ENCODE measurements around the gene COL28A1.

Gene COL28A1

GRCh38 chr7:7516156-7516555, 19.5 kb downstream of the COL28A1 start:
- H3K4me3 ChIP-seq (ENCODE audit: low read depth, low read length) = no peak overlapping the region
- TF ChIP-seq, protein P1, sequence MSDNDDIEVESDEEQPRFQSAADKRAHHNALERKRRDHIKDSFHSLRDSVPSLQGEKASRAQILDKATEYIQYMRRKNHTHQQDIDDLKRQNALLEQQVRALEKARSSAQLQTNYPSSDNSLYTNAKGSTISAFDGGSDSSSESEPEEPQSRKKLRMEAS (IDR thresholded peaks at IDR 0.05; ENCODE audit: low read depth, low read length) = no peak
- TF ChIP-seq CTCF (IDR thresholded peaks at IDR 0.05; ENCODE audit: low read depth, low read length) (no peak), POLR2A (IDR thresholded peaks at IDR 0.05; ENCODE audit: extremely low read depth, insufficient read length) (no peak), MYC (IDR thresholded peaks at IDR 0.05; ENCODE audit: low read depth, low read length) (no peak)
- no peak for DNase-seq (ENCODE audit: low read depth)

GRCh38 chr7:7512861-7513597, 22.6 kb downstream of the COL28A1 start:
- no peak overlapping the region for H3K4me3 ChIP-seq (ENCODE audit: low read depth, low read length)
- TF ChIP-seq, protein P1 (IDR thresholded peaks at IDR 0.05; ENCODE audit: low read depth, low read length) = no peak
- no peak for TF ChIP-seq MYC (IDR thresholded peaks at IDR 0.05; ENCODE audit: low read depth, low read length)
- no peak for TF ChIP-seq POLR2A (IDR thresholded peaks at IDR 0.05; ENCODE audit: extremely low read depth, insufficient read length)
- TF ChIP-seq CTCF (IDR thresholded peaks at IDR 0.05; ENCODE audit: low read depth, low read length) = no peak
- no peak for DNase-seq (ENCODE audit: low read depth)

GRCh38 chr7:7510794-7511193, 24.9 kb downstream of the COL28A1 start:
- no peak overlapping the region for H3K4me3 ChIP-seq (ENCODE audit: low read depth, low read length)
- no peak for DNase-seq (ENCODE audit: low read depth)
- TF ChIP-seq POLR2A (IDR thresholded peaks at IDR 0.05; ENCODE audit: extremely low read depth, insufficient read length) (no peak), MYC (IDR thresholded peaks at IDR 0.05; ENCODE audit: low read depth, low read length) (no peak), CTCF (IDR thresholded peaks at IDR 0.05; ENCODE audit: low read depth, low read length) (no peak)
- TF ChIP-seq, protein P1 (IDR thresholded peaks at IDR 0.05; ENCODE audit: low read depth, low read length) = no peak

DNA sequence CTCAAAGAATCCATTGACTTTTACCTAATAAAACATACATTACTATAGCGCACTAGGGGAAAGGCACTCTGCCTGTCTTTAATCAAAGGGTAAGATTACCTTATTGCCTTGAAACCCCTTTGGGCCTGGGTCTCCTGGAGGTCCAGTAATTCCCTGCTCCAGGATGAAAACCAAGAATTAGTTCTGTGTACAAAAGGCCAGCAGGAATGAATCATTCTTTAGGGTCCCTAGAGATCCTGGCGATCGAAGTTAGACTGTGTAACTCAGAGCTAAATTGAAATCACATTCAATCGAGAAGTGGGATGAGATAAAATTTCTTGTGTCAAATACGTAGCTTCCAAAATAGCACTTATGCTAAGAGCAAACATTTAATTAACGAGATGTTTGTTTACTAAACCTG, 29.8 kb downstream of the COL28A1 start:
- TF ChIP-seq CTCF (IDR thresholded peaks at IDR 0.05; ENCODE audit: low read depth, low read length) (no peak), POLR2A (IDR thresholded peaks at IDR 0.05; ENCODE audit: extremely low read depth, insufficient read length) (no peak), MYC (IDR thresholded peaks at IDR 0.05; ENCODE audit: low read depth, low read length) (no peak)
- TF ChIP-seq, protein P1 (IDR thresholded peaks at IDR 0.05; ENCODE audit: low read depth, low read length) = no peak
- no peak overlapping the region for H3K4me3 ChIP-seq (ENCODE audit: low read depth, low read length)

DNA sequence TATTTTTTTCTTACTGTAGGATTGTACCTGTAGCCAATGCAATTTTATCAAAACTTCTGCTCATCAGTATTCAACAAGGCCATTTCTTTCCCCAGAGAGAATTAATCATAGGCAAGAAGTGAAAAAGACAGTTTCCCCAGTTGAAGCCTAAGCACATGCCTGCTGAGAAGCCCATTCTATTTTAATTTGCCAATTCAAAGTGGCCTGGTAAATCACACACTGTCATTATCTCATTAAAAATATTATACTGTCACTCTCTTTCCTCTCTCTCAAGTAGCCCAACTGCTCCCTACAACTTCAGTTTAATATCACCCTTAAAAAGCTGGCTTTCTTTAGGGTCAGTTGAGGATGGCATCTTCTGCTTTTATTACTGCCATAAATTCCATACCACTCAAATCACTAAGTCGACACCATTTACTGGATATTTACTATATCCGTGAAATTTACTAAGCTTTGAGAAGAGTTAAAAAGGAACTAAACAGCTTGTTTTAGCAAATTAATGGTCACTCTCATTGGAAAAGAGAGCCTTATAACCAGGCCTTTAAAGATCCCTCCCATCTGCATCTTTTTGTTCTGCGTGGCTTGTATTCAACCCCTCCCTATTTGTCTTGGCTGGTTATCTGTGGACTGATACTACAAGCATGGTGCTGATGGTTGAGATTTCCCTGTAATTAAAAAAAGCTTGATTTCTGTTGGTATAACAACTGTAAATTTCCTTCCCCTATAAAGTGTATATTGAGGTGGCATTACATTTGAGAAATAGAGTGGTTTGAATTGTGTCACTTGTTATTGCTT, 30.6 kb downstream of the COL28A1 start:
- TF ChIP-seq, protein P1 (IDR thresholded peaks at IDR 0.05; ENCODE audit: low read depth, low read length) = no peak
- TF ChIP-seq MYC (IDR thresholded peaks at IDR 0.05; ENCODE audit: low read depth, low read length) (no peak), POLR2A (IDR thresholded peaks at IDR 0.05; ENCODE audit: extremely low read depth, insufficient read length) (no peak), CTCF (IDR thresholded peaks at IDR 0.05; ENCODE audit: low read depth, low read length) (no peak)
- DNase-seq (ENCODE audit: low read depth) = no peak
- no peak overlapping the region for H3K4me3 ChIP-seq (ENCODE audit: low read depth, low read length)

More for the DNA sequence above, 29.8 kb downstream of the COL28A1 start:
- DNase-seq (ENCODE audit: low read depth) = no peak
